WTC11 (cell line): Measurements from ENCODE around the gene CAPN7. TPM values are rescaled to one million over a fixed set of nuclear protein-coding genes. Genes with fewer than 3 reads are reported as not detected.

Experiments
- ATAC-seq: fragments of 200-7000 bp; cut with Tn5 transposase; 2 replicates; pipeline ENCODE4 v1.10.0; 2021; ENCODE audit warnings: mild to moderate bottlenecking, moderate library complexity
- CTCF ChIA-PET: fragments of 300-600 bp; sonication (Branson Sonifier 250); formaldehyde crosslinking; loops from one replicate; lab custom pipeline; 2021; ENCODE audit warnings: antibody characterized with exemption; lab: Charles Lee
- POLR2A ChIA-PET: fragments of 350-600 bp; sonication (Branson Sonifier 250); formaldehyde crosslinking; loops from one replicate; lab custom pipeline; 2021; ENCODE audit warnings: antibody characterized with exemption; lab: Charles Lee
- DNase-seq: peaks from one replicate; pipeline ENCODE4 v3.0.0; 2021; ENCODE audit warnings: low spot score
- H3K27ac Mint-ChIP-seq: 2 replicates; pipeline ENCODE4 v1.8.0; 2021; ENCODE audit warnings: mixed read lengths
- H3K27me3 Mint-ChIP-seq: 2 replicates; pipeline ENCODE4 v1.8.0; 2021; ENCODE audit warnings: low read depth, mild to moderate bottlenecking, moderate library complexity, mixed read lengths
- H3K36me3 Mint-ChIP-seq: 2 replicates; pipeline ENCODE4 v1.8.0; 2021; ENCODE audit warnings: mixed read lengths
- H3K4me1 Mint-ChIP-seq: 2 replicates; pipeline ENCODE4 v1.8.0; 2022; ENCODE audit warnings: mixed read lengths
- H3K4me3 Mint-ChIP-seq: 2 replicates; pipeline ENCODE4 v1.8.0; 2021; ENCODE audit warnings: mild to moderate bottlenecking, moderate library complexity, mixed read lengths
- H3K9me3 Mint-ChIP-seq: 2 replicates; pipeline ENCODE4 v1.8.0; 2021; ENCODE audit warnings: mixed read lengths
- ATF1 ChIP-seq: sonication (generic); formaldehyde crosslinking; IDR thresholded peaks from 2 replicates; pipeline ENCODE4 v1.8.1; 2023; ENCODE audit warnings: mild to moderate bottlenecking, moderate library complexity, missing genetic modification reagents
- ATF2 ChIP-seq: sonication (generic); formaldehyde crosslinking; IDR thresholded peaks from 2 replicates; pipeline ENCODE4 v1.8.1; 2022; ENCODE audit warnings: low read depth, missing genetic modification reagents, borderline replicate concordance
- EMX1 ChIP-seq: fragments of 250-450 bp; sonication (Bioruptor Pico); IDR thresholded peaks from 2 replicates; pipeline ENCODE4 v1.8.0; 2021; ENCODE audit warnings: mild to moderate bottlenecking
- ESRRA ChIP-seq: sonication (generic); formaldehyde crosslinking; IDR thresholded peaks from 2 replicates; pipeline ENCODE4 v1.8.1; 2022; ENCODE audit warnings: mild to moderate bottlenecking, missing genetic modification reagents, borderline replicate concordance
- FOXP4 ChIP-seq: sonication (generic); formaldehyde crosslinking; IDR thresholded peaks from 2 replicates; pipeline ENCODE4 v1.8.0; 2022; ENCODE audit warnings: mild to moderate bottlenecking, missing genetic modification reagents
- HMGXB4 ChIP-seq: sonication (generic); formaldehyde crosslinking; IDR thresholded peaks from 2 replicates; pipeline ENCODE4 v1.8.1; 2023; ENCODE audit warnings: mild to moderate bottlenecking, moderate library complexity, missing genetic modification reagents
- IRF2 ChIP-seq: sonication (generic); formaldehyde crosslinking; IDR thresholded peaks from 2 replicates; pipeline ENCODE4 v1.8.0; 2022; ENCODE audit warnings: low read depth, missing genetic modification reagents, borderline replicate concordance
- NFATC4 ChIP-seq: fragments of 250-450 bp; sonication (Bioruptor Pico); IDR thresholded peaks from 2 replicates; pipeline ENCODE4 v1.9.0; 2021; ENCODE audit warnings: mild to moderate bottlenecking
- RORB ChIP-seq: fragments of 250-450 bp; sonication (Bioruptor Pico); IDR thresholded peaks from 2 replicates; pipeline ENCODE4 v1.9.0; 2021; ENCODE audit warnings: mild to moderate bottlenecking
- SMAD3 ChIP-seq: sonication (generic); formaldehyde crosslinking; IDR thresholded peaks from 2 replicates; pipeline ENCODE4 v1.8.0; 2022; ENCODE audit warnings: missing genetic modification reagents, mild to moderate bottlenecking, borderline replicate concordance
- SMAD4 ChIP-seq: sonication (generic); formaldehyde crosslinking; IDR thresholded peaks from 2 replicates; pipeline ENCODE4 v1.8.0; 2022; ENCODE audit warnings: mild to moderate bottlenecking, missing genetic modification reagents
- SOX15 ChIP-seq: fragments of 250-450 bp; sonication (Bioruptor Pico); IDR thresholded peaks from 2 replicates; pipeline ENCODE4 v1.9.0; 2021; ENCODE audit warnings: mild to moderate bottlenecking
- SP1 ChIP-seq: sonication (generic); formaldehyde crosslinking; conservative IDR thresholded peaks from 2 replicates; pipeline ENCODE4 v1.8.1; 2022; ENCODE audit warnings: missing genetic modification reagents
- TCF7 ChIP-seq: sonication (generic); formaldehyde crosslinking; IDR thresholded peaks from 2 replicates; pipeline ENCODE4 v1.8.0; 2022; ENCODE audit warnings: mild to moderate bottlenecking, low read depth, missing genetic modification reagents, moderate library complexity
- TEAD1 ChIP-seq: sonication (generic); formaldehyde crosslinking; IDR thresholded peaks from 2 replicates; pipeline ENCODE4 v1.8.0; 2022; ENCODE audit warnings: mild to moderate bottlenecking, missing genetic modification reagents
- TP53 ChIP-seq: sonication (generic); formaldehyde crosslinking; IDR thresholded peaks from 2 replicates; pipeline ENCODE4 v1.8.1; 2023; ENCODE audit warnings: mild to moderate bottlenecking, missing genetic modification reagents
- ZNF219 ChIP-seq: sonication (generic); formaldehyde crosslinking; IDR thresholded peaks from 2 replicates; pipeline ENCODE4 v1.8.0; 2023; ENCODE audit warnings: missing genetic modification reagents, mild to moderate bottlenecking, borderline replicate concordance
- ZNF232 ChIP-seq: sonication (generic); formaldehyde crosslinking; IDR thresholded peaks from 2 replicates; pipeline ENCODE4 v1.8.0; 2022; ENCODE audit warnings: mild to moderate bottlenecking, missing genetic modification reagents
- ZNF416 ChIP-seq: fragments of 250-450 bp; sonication (Bioruptor Pico); IDR thresholded peaks from 2 replicates; pipeline ENCODE4 v1.9.0; 2021; ENCODE audit warnings: mild to moderate bottlenecking, inconsistent platforms
- ZNF671 ChIP-seq: fragments of 250-450 bp; sonication (Bioruptor Pico); IDR thresholded peaks from 2 replicates; pipeline ENCODE4 v1.8.0; 2021; ENCODE audit warnings: mild to moderate bottlenecking
- total RNA-seq: library from RNA; stranded (reverse); gene quantifications from 3 replicates; pipeline ENCODE4 v1.2.3, GENCODE V29; 2021
- TF ChIP-seq, protein P1 (sequence below): sonication (generic); formaldehyde crosslinking; IDR thresholded peaks from 2 replicates; pipeline ENCODE4 v1.8.1; 2023; ENCODE audit warnings: mild to moderate bottlenecking, missing genetic modification reagents, moderate library complexity
- TF ChIP-seq, protein P2 (sequence below): sonication (generic); formaldehyde crosslinking; conservative IDR thresholded peaks from 2 replicates; pipeline ENCODE4 v1.8.1; 2022; ENCODE audit warnings: mild to moderate bottlenecking, missing genetic modification reagents
- TF ChIP-seq, protein P3 (sequence below): sonication (generic); formaldehyde crosslinking; conservative IDR thresholded peaks from 2 replicates; pipeline ENCODE4 v1.8.1; 2023; ENCODE audit warnings: mild to moderate bottlenecking, low read depth, missing genetic modification reagents, moderate library complexity
- TF ChIP-seq, protein P4 (sequence below): sonication (generic); formaldehyde crosslinking; IDR thresholded peaks from 2 replicates; pipeline ENCODE4 v1.8.1; 2023; ENCODE audit warnings: mild to moderate bottlenecking, missing genetic modification reagents
- TF ChIP-seq, protein P5 (sequence below): fragments of 250-450 bp; sonication (Bioruptor Pico); IDR thresholded peaks from 2 replicates; pipeline ENCODE4 v1.9.0; 2021; ENCODE audit warnings: mild to moderate bottlenecking
- TF ChIP-seq, protein P6 (sequence below): fragments of 250-450 bp; sonication (Bioruptor Pico); IDR thresholded peaks from 2 replicates; pipeline ENCODE4 v1.9.0; 2021; ENCODE audit warnings: moderate library complexity, mild to moderate bottlenecking, inconsistent platforms, borderline replicate concordance

The CAPN7 gene
- total RNA-seq, 1 experiment from 2014 or later = 16.8 TPM

DNA sequence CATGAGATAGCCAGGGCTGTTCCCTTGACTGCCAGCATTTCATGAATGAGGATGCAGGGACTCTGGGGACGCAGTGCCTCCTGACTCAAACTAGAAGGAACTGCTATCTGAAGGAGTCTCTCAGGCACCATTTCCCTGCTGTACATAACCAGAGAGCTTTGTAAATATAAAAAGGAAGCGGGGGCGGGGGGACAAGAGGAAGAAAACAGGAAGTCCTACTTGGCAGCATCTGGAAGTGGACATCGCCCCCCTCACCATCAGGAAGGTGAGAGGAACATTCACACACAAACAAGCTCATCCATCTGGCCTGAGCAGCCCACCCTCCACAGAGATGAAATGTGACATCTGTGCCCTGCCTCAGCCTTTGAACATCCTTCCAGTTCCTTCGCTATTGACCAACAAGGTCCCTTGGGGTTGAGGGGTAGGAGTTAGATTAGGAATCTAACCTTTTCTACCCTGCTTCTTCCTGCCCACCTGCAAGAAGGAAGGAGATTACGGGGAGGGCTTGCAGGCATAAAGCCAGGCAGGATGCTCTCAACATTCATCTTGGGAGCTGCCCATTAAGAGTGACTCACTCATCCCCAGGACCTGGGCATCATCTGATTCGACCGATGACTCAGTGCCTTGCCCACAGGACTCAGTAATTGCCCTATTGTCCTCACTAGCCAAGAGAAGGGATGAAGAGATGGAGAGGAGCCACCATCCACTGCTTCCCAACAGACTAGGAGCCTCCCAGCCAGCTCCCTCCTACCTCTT is 94.5 kb downstream of the CAPN7 start (continued):
- TF ChIP-seq, protein P1, sequence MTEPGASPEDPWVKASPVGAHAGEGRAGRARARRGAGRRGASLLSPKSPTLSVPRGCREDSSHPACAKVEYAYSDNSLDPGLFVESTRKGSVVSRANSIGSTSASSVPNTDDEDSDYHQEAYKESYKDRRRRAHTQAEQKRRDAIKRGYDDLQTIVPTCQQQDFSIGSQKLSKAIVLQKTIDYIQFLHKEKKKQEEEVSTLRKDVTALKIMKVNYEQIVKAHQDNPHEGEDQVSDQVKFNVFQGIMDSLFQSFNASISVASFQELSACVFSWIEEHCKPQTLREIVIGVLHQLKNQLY (CRISPR knock-in tag) = no peak
- no peak for TF ChIP-seq NFATC4 (CRISPR knock-in tag)
- no peak for TF ChIP-seq ZNF219 (CRISPR knock-in tag)
- TF ChIP-seq HMGXB4 (CRISPR knock-in tag) = no peak
- TF ChIP-seq TP53 (CRISPR knock-in tag) = no peak
- TF ChIP-seq ATF1 = no peak
- TF ChIP-seq ZNF232 (CRISPR knock-in tag) = no peak
- TF ChIP-seq TEAD1 (CRISPR knock-in tag) = no peak
- TF ChIP-seq SP1 = no peak
- TF ChIP-seq ATF2 = no peak
- TF ChIP-seq, protein P2, sequence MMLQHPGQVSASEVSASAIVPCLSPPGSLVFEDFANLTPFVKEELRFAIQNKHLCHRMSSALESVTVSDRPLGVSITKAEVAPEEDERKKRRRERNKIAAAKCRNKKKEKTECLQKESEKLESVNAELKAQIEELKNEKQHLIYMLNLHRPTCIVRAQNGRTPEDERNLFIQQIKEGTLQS (CRISPR knock-in tag) = no peak
- no peak for TF ChIP-seq IRF2 (CRISPR knock-in tag)
- TF ChIP-seq TCF7 (CRISPR knock-in tag) = no peak
- TF ChIP-seq SOX15 (CRISPR knock-in tag) = no peak

DNA sequence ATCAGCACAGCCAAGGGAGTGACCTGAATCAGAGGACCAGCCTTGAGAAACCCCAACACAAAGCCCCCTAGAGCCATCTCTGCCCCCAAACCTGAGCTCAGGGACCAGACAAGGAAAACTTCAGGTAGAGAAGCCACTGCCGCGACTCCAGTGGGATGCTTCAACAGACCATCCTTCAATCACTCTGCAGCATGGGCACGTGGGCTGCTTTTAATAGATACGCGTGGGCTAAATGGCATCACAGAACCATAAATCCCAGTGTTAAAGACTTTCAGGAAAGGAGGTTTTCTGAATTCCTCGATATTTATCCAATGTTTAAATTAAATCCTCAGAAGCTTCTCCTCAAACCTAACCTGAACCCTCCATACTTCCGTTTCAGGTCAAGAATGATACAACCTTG is 95.7 kb downstream of the CAPN7 start:
- ChIA-PET CTCF (interaction anchor here (1.5 kb wide), 1 partner anchor 34 kb away, joined by 3 read pairs; no protein-coding TSS in a partner anchor), POLR2A (no interaction called here)
- Mint-ChIP-seq H3K27ac (no peak overlapping the region), H3K4me3 (no peak overlapping the region), H3K9me3 (0 out of 2 replicates have a peak, but pooled peaks cover 4% of the 10 kb centered on the region), H3K27me3 (no peaks in the 10 kb centered on the region), H3K36me3 (no peaks in the 10 kb centered on the region), H3K4me1 (peaks cover 4% of the 10 kb centered on the region; the same call in 1 of the 2 replicates)
- DNase-seq = no peak
- ATAC-seq = no peak
- no peak for TF ChIP-seq ZNF416 (CRISPR knock-in tag)
- TF ChIP-seq, protein P3, sequence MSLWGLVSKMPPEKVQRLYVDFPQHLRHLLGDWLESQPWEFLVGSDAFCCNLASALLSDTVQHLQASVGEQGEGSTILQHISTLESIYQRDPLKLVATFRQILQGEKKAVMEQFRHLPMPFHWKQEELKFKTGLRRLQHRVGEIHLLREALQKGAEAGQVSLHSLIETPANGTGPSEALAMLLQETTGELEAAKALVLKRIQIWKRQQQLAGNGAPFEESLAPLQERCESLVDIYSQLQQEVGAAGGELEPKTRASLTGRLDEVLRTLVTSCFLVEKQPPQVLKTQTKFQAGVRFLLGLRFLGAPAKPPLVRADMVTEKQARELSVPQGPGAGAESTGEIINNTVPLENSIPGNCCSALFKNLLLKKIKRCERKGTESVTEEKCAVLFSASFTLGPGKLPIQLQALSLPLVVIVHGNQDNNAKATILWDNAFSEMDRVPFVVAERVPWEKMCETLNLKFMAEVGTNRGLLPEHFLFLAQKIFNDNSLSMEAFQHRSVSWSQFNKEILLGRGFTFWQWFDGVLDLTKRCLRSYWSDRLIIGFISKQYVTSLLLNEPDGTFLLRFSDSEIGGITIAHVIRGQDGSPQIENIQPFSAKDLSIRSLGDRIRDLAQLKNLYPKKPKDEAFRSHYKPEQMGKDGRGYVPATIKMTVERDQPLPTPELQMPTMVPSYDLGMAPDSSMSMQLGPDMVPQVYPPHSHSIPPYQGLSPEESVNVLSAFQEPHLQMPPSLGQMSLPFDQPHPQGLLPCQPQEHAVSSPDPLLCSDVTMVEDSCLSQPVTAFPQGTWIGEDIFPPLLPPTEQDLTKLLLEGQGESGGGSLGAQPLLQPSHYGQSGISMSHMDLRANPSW (CRISPR knock-in tag) = no peak
- TF ChIP-seq, protein P4, sequence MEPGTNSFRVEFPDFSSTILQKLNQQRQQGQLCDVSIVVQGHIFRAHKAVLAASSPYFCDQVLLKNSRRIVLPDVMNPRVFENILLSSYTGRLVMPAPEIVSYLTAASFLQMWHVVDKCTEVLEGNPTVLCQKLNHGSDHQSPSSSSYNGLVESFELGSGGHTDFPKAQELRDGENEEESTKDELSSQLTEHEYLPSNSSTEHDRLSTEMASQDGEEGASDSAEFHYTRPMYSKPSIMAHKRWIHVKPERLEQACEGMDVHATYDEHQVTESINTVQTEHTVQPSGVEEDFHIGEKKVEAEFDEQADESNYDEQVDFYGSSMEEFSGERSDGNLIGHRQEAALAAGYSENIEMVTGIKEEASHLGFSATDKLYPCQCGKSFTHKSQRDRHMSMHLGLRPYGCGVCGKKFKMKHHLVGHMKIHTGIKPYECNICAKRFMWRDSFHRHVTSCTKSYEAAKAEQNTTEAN (CRISPR knock-in tag) = no peak
- TF ChIP-seq, protein P5, sequence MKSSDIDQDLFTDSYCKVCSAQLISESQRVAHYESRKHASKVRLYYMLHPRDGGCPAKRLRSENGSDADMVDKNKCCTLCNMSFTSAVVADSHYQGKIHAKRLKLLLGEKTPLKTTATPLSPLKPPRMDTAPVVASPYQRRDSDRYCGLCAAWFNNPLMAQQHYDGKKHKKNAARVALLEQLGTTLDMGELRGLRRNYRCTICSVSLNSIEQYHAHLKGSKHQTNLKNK (CRISPR knock-in tag) = no peak
- TF ChIP-seq ZNF671 (CRISPR knock-in tag) = no peak
- no peak for TF ChIP-seq RORB (CRISPR knock-in tag)
- TF ChIP-seq, protein P6, sequence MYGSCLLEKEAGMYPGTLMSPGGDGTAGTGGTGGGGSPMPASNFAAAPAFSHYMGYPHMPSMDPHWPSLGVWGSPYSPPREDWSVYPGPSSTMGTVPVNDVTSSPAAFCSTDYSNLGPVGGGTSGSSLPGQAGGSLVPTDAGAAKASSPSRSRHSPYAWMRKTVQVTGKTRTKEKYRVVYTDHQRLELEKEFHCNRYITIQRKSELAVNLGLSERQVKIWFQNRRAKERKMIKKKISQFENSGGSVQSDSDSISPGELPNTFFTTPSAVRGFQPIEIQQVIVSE = no peak
- no peak for TF ChIP-seq EMX1 (CRISPR knock-in tag)
- TF ChIP-seq SMAD4 (CRISPR knock-in tag) = no peak
- no peak for TF ChIP-seq ESRRA (CRISPR knock-in tag)
- TF ChIP-seq FOXP4 (CRISPR knock-in tag) = no peak
- no peak for TF ChIP-seq SMAD3 (CRISPR knock-in tag)
